ENCODE measurements around the gene SORT1.

- TF ChIP-seq POLR2A (IDR thresholded peaks at IDR 0.05) (no peak), POLR2AphosphoS5 (IDR thresholded peaks at IDR 0.05) (no peak)
Observed at GRCh38 chr1:109272831-109273547, 124.7 kb downstream of the SORT1 start.
